Lung (tissue), 12 donors: ENCODE data around the gene OR2L2. TPM values are rescaled to one million over a fixed set of nuclear protein-coding genes. Genes with fewer than 3 reads are reported as not detected.

Source experiments
- ATAC-seq: fragments of 200-7000 bp; cut with Tn5 transposase; one replicate; pipeline ENCODE4 v1.9.1; 2020; ENCODE audit warnings: moderate number of reproducible peaks; ENCODE audit not compliant: insufficient read depth, low FRiP score
- DNase-seq, 3 donors: peaks; one replicate each; pipeline ENCODE4 v3.0.0-alpha.2; 2013 to 2017
- H3K27ac ChIP-seq, 2 donors: one replicate each; pipeline ENCODE4 v1.5.1; 2013; ENCODE audit warnings: mild to moderate bottlenecking in 2 of 2, moderate library complexity in 2 of 2, control low read depth in 1 of 2, inconsistent platforms in 1 of 2, low read depth in 1 of 2, low read length in 1 of 2
- H3K27me3 ChIP-seq, 3 donors: one replicate each; pipeline ENCODE4 v1.5.1; 2013; ENCODE audit warnings: low read length in 2 of 3; ENCODE audit not compliant: control insufficient read depth in 3 of 3, insufficient read depth in 3 of 3
- H3K36me3 ChIP-seq, 4 donors: one replicate each; pipeline ENCODE4 v1.5.1; 2013; ENCODE audit warnings: low read length in 4 of 4, mild to moderate bottlenecking in 1 of 4, moderate library complexity in 1 of 4; ENCODE audit not compliant: control insufficient read depth in 4 of 4, insufficient read depth in 4 of 4
- H3K4me1 ChIP-seq, 5 donors: one replicate each; pipeline ENCODE4 v1.5.1; 2013; ENCODE audit warnings: low read length in 5 of 5, mild to moderate bottlenecking in 2 of 5, moderate library complexity in 1 of 5; ENCODE audit not compliant: control insufficient read depth in 5 of 5, insufficient read depth in 5 of 5
- H3K4me3 ChIP-seq: one replicate; pipeline ENCODE4 v1.5.1; 2013; ENCODE audit warnings: mild to moderate bottlenecking, control low read depth, moderate library complexity
- H3K9ac ChIP-seq, 2 donors: one replicate each; pipeline ENCODE4 v1.5.1; 2013; ENCODE audit warnings: low read length in 2 of 2, control low read depth in 1 of 2; ENCODE audit not compliant: insufficient read depth in 1 of 2
- H3K9me3 ChIP-seq, 4 donors: one replicate each; pipeline ENCODE4 v1.5.1; 2013; ENCODE audit warnings: low read length in 3 of 4, mild to moderate bottlenecking in 1 of 4, moderate library complexity in 1 of 4; ENCODE audit not compliant: control insufficient read depth in 4 of 4, insufficient read depth in 3 of 4
- WGBS, 2 donors: extraction: QIAGEN DNeasy Blood & Tissue Kit; methylation state at CpG; one replicate each; pipeline ENCODE4 v1.1.7; 2013; 5-methylcytosine and 5-hydroxymethylcytosine counted together
- polyA plus RNA-seq, 2 donors: library from polyadenylated mRNA; stranded (reverse); fragments of 200-250 nt; gene quantifications; one replicate each; pipeline ENCODE4 v1.2.1, GENCODE V29; 2013
- total RNA-seq, 2 donors: library from RNA; depleted of rRNA in 1 of 2; stranded (reverse); fragments of >200 nt in 1 of 2; gene quantifications; one replicate each; pipeline ENCODE4 v1.2.1, GENCODE V29; 2014 to 2021
- TF ChIP-seq, protein P1 (sequence below): IDR thresholded peaks from 2 replicates; pipeline ENCODE4 v1.5.1; 2012; ENCODE audit warnings: mild to moderate bottlenecking; ENCODE audit errors: control extremely low read depth, extremely low read depth
- donor health status: control.
- donor health status: control.
- donor health status: Bipolar disorder and iron deficiency.
- donor health status: healthy.
- donor health status: DM: yes; HTN: yes; CAD: no.

The OR2L2 gene
- total and polyA plus RNA-seq, 4 donors = 0.09 TPM; not detected in 3

DNA sequence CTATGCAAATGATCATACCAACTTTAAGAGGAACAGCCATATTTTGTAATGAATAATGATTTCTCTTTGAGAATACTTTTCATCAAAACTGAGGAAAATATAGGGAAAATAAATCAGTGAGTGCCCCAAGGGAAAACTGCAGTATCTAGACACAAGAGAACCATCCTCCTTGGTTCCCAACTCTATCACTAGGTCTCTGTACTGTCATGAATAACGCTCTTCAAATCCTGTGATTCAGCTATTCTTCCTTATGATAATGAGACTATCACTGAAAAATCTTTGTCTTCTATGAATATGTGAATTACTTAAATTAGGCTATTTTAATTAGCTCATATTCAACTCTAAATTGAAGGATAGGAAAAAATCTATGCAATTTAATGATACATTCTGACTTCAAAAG, 14.1 kb upstream of the OR2L2 start:
- H3K9me3 ChIP-seq = peaks cover 0 to 6% (median 2%) of the 10 kb centered on the region in 4 donors
- H3K9ac ChIP-seq = no peak overlapping the region
- TF ChIP-seq, protein P1, sequence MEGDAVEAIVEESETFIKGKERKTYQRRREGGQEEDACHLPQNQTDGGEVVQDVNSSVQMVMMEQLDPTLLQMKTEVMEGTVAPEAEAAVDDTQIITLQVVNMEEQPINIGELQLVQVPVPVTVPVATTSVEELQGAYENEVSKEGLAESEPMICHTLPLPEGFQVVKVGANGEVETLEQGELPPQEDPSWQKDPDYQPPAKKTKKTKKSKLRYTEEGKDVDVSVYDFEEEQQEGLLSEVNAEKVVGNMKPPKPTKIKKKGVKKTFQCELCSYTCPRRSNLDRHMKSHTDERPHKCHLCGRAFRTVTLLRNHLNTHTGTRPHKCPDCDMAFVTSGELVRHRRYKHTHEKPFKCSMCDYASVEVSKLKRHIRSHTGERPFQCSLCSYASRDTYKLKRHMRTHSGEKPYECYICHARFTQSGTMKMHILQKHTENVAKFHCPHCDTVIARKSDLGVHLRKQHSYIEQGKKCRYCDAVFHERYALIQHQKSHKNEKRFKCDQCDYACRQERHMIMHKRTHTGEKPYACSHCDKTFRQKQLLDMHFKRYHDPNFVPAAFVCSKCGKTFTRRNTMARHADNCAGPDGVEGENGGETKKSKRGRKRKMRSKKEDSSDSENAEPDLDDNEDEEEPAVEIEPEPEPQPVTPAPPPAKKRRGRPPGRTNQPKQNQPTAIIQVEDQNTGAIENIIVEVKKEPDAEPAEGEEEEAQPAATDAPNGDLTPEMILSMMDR = no peak
- WGBS, 2 donors = 82 to 93% methylated on average over 1 of the region's 1 CpG
- no peaks in the 10 kb centered on the region for H3K27me3 ChIP-seq
- no peaks in the 10 kb centered on the region for H3K36me3 ChIP-seq
- DNase-seq (no peak), ATAC-seq (no peak)
- no peak overlapping the region for H3K27ac ChIP-seq
- H3K4me3 ChIP-seq = no peak overlapping the region
- no peaks in the 10 kb centered on the region for H3K4me1 ChIP-seq

- 76% methylated on average over 5 of the region's 5 CpGs for whole genome bisulfite sequencing, 2 donors
- Histone ChIP-seq H3K4me1 (no peaks in the 10 kb centered on the region), H3K36me3 (no peaks in the 10 kb centered on the region), H3K9ac (no peak overlapping the region), H3K27ac (no peak overlapping the region), H3K4me3 (no peak overlapping the region), H3K9me3 (peaks cover 0 to 10% (median 1%) of the 10 kb centered on the region in 4 donors), H3K27me3 (no peaks in the 10 kb centered on the region)
- ATAC-seq (no peak), DNase-seq (no peak)
- TF ChIP-seq, protein P1 = no peak
These were observed 15.3 kb downstream of the OR2L2 start for GRCh38 chr1:248045209-248045608.

DNA sequence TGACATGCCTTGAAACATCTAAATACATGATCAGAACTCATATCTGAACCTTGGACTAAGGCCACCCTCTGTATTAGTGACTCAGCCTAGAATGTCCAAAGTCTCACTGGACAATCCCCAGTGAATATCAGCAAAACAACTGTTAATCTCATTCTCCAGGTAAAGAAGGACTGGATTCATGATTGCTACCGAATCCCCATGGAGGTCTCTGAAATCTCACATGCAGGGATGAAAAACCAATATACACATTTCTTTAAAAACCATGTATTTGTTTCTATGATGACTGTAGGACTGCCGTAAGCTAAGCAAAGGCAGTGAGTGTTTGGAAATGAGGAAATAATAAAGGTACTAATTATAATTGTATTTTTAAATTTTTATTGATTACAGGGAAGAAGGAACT, 16.7 kb downstream of the OR2L2 start, which contains the start of gene OR2L3:
TSS of gene OR2L3 (plus strand) at position 301 of the 400 bp plus-strand sequence. CDS start 13,846 bp downstream, outside the sequence.
- whole genome bisulfite sequencing, 2 donors = 77 to 83% methylated on average over 2 of the region's 2 CpGs
- no peaks in the 10 kb centered on the region for H3K27me3 ChIP-seq
- H3K9me3 ChIP-seq = peaks cover 0 to 4% (median 1%) of the 10 kb centered on the region in 4 donors
- H3K27ac ChIP-seq = no peak within 1 kb of the TSS
- H3K4me3 ChIP-seq = no peak within 1 kb of the TSS
- TF ChIP-seq, protein P1 = no peak
- DNase-seq (no peak), ATAC-seq (no peak)
- H3K36me3 ChIP-seq = no peaks in the 10 kb centered on the region
- no peaks in the 10 kb centered on the region for H3K4me1 ChIP-seq
- no peak within 1 kb of the TSS for H3K9ac ChIP-seq

GRCh38 chr1:248047008-248047407, 17.1 kb downstream of the OR2L2 start:
- no peak overlapping the region for H3K9ac ChIP-seq
- H3K4me3 ChIP-seq = no peak overlapping the region
- no peaks in the 10 kb centered on the region for H3K4me1 ChIP-seq
- peaks cover 0 to 4% (median 1%) of the 10 kb centered on the region in 4 donors for H3K9me3 ChIP-seq
- no peaks in the 10 kb centered on the region for H3K36me3 ChIP-seq
- DNase-seq (no peak), ATAC-seq (no peak)
- 51 to 77% methylated on average over 1 of the region's 1 CpG for WGBS, 2 donors
- TF ChIP-seq, protein P1 = no peak
- no peaks in the 10 kb centered on the region for H3K27me3 ChIP-seq
- no peak overlapping the region for H3K27ac ChIP-seq
